HG03139 (cell line): Measurements from ENCODE around the gene ARHGAP26.
A peak's percentile ranks its signal among the peaks of the same experiment; 100 is the strongest.

Experiments
- ATAC-seq: cut with Tn5 transposase; IDR thresholded peaks from one replicate; pipeline ENCODE4 v1.9.1; 2021; ENCODE audit not compliant: unreplicated experiment

ARHGAP26 gene

GRCh38 chr5:142783601-142784341 is 13.6 kb downstream of the ARHGAP26 start:
- peak; percentile 75 for ATAC-seq

DNA sequence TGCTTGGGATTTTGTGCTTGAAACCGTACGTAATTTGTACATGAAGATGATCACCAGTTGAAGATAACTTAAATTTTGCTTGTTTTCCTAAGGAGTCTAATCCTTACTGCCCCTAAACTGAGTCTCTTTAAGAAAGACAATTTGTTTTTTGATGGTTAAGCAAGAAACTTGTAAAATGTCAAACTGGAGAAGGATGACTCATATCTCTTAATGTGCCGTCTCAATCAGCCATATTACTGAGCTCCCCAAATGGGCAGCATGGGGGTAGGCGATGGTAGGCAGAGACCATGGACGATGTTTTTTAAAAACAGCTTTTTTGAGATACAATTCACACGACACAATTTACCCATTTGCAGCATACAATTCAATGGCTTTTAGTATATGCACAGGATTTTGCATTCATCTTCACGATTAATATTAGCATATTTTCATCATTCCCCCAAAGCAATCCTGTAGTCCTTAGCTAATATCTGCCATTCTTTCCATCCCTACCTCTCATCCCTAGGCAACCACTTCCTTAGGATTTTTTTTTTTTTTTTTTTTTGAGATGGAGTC is 14.3 kb downstream of the ARHGAP26 start:
- ATAC-seq: no peak

DNA sequence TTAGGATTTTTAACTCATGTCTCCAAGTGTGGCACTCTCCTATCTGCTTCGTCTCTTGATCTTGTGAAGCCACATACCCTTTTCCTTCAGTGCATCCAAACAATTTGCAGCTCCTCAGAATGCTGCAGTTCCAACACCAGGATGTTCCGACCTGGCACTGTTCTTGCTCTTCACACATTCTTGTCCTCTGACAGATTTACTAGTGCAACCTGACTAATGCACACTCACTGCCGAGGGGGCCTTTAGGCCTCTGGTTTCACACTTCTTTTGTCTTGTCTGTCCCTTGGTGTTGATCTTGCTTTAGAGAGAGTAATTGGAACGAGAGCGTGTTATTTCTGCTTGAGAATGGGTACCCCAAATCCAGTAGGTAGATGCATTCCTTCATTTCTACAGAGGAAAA is 15.0 kb downstream of the ARHGAP26 start:
- ATAC-seq: no peak

- no peak for ATAC-seq
Observed at GRCh38 chr5:142789206-142789605, 19.0 kb downstream of the ARHGAP26 start.

GRCh38 chr5:142792012-142792864 is 22.1 kb downstream of the ARHGAP26 start:
- no peak for ATAC-seq

DNA sequence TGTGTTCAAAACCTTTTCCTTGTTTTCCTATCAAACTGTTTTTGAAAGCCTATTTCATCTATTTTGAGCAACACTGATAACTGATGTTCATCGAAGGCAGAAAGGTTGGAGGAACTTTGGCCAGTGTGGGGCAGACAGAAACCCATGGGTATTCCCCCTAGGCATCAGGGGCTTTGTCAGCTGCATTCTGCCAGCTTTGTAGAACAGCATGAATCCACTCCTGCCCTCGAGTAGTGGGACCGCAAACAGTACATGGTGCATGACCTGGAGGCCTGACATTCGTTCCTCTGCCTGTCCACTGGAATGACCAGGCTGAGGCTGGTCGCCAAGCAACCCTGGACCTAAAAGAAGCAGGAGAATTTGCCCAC is 22.7 kb downstream of the ARHGAP26 start:
- no peak for ATAC-seq

- no peak for ATAC-seq
Observed at GRCh38 chr5:142794537-142794936, 24.4 kb downstream of the ARHGAP26 start.

GRCh38 chr5:142795251-142795650 is 25.1 kb downstream of the ARHGAP26 start:
- no peak for ATAC-seq

- no peak for ATAC-seq
Observed at GRCh38 chr5:142796492-142797109, 26.4 kb downstream of the ARHGAP26 start.

- ATAC-seq: no peak
Observed at GRCh38 chr5:142797420-142797819, 27.2 kb downstream of the ARHGAP26 start.

- ATAC-seq: no peak
Observed at GRCh38 chr5:142798099-142798770, 28.1 kb downstream of the ARHGAP26 start.

DNA sequence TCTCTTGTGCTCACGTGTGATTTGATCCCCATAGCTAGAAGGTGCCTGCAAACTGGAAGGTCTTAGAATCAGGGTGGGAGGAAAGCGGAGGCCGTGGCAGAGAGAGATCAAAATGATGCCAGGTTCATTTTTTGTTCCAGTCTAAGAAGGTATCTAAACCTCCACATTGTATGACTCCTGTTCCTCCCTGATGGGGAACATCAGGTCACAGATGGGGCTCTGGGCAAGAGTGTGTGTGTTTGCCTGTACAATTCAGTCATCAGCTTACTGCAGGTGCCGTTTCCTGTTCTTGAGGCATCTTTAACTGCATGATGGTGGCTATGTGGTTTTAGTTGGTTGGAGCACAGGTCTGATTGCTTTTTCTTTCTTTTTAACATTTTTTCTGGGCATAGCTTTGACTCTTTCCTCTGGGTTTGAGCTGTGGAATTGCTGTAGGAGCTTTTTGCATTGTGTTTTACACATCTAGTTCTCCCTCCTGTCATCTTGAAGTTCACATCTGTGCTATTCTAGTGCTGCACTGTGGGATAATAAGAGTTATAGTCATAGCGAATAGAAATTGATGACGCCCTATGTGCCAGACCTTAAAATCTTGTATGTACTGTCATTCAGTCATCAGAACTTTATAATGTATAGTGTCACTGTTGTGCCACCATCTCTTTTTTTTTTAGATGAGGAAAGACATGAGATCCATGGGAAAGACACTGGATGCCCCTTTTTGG is 30.8 kb downstream of the ARHGAP26 start:
- peak; percentile 76 for ATAC-seq

DNA sequence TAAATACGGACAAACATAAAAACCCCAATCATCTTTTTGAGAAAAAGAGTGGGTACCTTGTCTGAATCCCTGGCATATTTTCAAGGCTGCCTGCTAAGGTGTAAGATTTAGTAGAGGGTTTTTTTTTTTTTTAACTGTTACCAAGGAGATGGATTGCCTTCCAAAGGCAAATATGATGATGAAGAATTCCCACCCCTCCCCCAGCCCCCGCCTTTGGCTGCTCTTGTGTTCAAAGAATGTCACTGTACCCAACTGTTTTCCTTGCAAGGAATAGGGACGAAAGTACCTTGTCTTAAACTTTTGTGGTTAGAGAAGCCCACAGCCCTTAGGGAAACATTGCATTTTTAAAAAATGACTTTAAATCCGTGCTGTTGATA is 31.3 kb downstream of the ARHGAP26 start:
- no peak for ATAC-seq

DNA sequence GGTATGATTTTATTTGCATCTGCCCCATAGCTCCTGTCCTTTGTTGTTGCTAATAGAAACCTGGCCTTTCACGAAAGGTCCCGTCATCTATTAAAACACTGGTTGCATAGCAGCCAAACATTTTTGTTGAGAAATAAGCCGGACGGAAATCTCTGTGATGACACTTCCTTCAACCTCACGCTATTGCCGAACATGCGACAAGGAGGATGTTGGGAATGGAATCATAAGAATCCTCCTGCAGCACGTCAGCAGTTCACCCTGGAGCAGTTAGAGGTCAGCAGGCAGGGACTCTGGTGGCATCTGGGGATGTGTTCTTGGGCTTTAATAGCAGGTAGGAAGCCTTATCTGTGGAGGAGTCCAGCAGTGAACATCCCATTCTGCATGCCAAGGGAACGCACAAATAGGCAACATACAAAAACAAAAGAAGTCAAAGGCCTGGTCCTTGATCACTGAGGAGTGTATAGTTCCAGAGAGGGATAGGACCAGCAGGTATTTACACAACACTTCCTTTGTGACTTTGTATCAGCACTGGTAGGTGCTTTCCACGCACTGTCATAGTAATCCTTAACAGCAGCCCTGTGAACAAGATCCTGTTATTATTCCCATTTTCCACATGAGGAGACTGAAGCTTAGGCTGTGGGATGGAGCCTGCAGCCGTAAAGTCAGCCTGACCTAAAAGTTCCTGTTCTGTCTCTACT is 33.4 kb downstream of the ARHGAP26 start:
- ATAC-seq: no peak

DNA sequence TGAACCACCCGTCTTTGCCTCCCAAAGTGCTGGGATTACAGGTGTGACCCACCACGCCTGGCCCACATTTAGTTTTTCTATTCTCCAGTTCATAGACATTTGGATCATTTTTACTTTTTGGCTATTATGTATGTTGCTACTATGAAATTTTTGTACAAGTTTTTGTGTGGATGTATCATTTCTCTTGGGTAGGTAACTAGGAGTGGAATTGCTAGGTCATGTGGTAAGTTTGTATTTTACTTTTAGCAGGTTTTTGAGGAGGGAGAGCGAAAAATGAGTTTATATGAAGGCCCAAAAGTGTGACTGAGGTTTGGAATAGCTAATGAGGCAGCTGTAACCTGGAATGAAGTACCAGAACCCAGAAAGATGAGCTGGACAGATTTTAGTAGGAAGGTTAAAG is 35.2 kb downstream of the ARHGAP26 start:
- ATAC-seq: no peak

- ATAC-seq: no peak
Observed at GRCh38 chr5:142806841-142807267, 36.7 kb downstream of the ARHGAP26 start.

GRCh38 chr5:142807372-142807911 is 37.3 kb downstream of the ARHGAP26 start:
- no peak for ATAC-seq

DNA sequence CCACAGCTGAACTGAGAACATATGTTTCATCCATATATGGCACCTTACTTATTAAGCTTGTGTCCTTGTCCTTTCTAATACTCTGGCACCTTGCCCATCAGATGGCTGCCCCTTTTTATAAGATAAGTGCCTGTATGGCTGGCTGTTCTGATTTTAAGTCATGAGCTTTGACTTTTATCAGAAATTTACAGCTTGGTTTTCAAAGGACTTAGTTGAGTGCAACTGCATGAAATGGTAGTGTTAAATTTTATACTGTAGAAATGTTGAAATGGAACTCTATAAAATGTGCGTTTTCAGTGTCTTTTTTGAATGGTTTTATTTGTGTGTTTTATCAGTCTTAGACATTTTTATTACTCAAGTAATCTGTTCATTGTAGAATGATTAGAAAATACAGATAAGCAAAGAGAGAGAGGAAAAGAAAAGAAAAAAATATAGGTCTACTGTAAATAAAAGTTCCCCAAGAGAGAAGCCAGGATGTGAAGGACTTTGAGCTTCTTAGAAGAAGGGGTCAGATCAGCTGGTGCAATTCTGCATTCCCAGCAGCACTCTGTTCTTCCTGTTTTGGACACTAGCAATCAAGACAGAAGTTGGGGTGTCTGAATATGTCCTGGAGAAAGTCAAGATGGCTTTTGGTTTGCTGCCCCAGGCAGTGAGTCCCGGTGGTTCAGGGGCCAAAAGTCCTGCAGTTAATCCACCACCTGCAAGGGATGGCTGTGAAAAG is 38.9 kb downstream of the ARHGAP26 start:
- ATAC-seq: no peak

GRCh38 chr5:142810081-142810480 is 39.9 kb downstream of the ARHGAP26 start:
- ATAC-seq: no peak
